Measurements from ENCODE around the gene DPH2. TPM values are rescaled to one million over a fixed set of nuclear protein-coding genes. Genes with fewer than 3 reads are reported as not detected.
A peak's percentile ranks its signal among the peaks of the same experiment; 100 is the strongest.

DPH2 gene
- total RNA-seq, 1 experiment from 2014 or later: 120 TPM

- no peak for DNase-seq (ENCODE audit: low spot score)
These were observed 27.4 kb upstream of the DPH2 start for GRCh38 chr1:43942411-43942810.

GRCh38 chr1:43944860-43945259 lies 24.9 kb upstream of the DPH2 start:
- DNase-seq (ENCODE audit: low spot score): no peak

GRCh38 chr1:43945674-43946235 lies 24.1 kb upstream of the DPH2 start:
- DNase-seq (ENCODE audit: low spot score): no peak

- DNase-seq (ENCODE audit: low spot score): peak; percentile 94
These were observed 23.4 kb upstream of the DPH2 start, which contains the start of gene IPO13 for GRCh38 chr1:43946236-43947060. TSS of gene IPO13 (plus strand) at chr1:43946950. CDS start at chr1:43947601, 651 bp downstream.

- no peak for DNase-seq (ENCODE audit: low spot score)
These were observed 22.5 kb upstream of the DPH2 start for GRCh38 chr1:43947061-43947873.

GRCh38 chr1:43947874-43948437 lies 21.9 kb upstream of the DPH2 start:
- DNase-seq (ENCODE audit: low spot score): no peak

- DNase-seq (ENCODE audit: low spot score): no peak
These were observed 20.1 kb upstream of the DPH2 start for GRCh38 chr1:43949678-43950077.

GRCh38 chr1:43951021-43951985 lies 18.5 kb upstream of the DPH2 start:
- no peak for DNase-seq (ENCODE audit: low spot score)

GRCh38 chr1:43952731-43953346 lies 17.0 kb upstream of the DPH2 start:
- DNase-seq (ENCODE audit: low spot score): no peak

- no peak for DNase-seq (ENCODE audit: low spot score)
These were observed 16.4 kb upstream of the DPH2 start for GRCh38 chr1:43953361-43953760.

GRCh38 chr1:43954036-43954435 lies 15.8 kb upstream of the DPH2 start:
- no peak for DNase-seq (ENCODE audit: low spot score)

GRCh38 chr1:43956234-43956633 lies 13.6 kb upstream of the DPH2 start:
- no peak for DNase-seq (ENCODE audit: low spot score)

GRCh38 chr1:43957407-43958040 lies 12.3 kb upstream of the DPH2 start:
- DNase-seq (ENCODE audit: low spot score): no peak

- no peak for DNase-seq (ENCODE audit: low spot score)
These were observed 11.2 kb upstream of the DPH2 start for GRCh38 chr1:43958351-43959255.

- no peak for DNase-seq (ENCODE audit: low spot score)
These were observed 9.0 kb upstream of the DPH2 start for GRCh38 chr1:43960798-43961197.

GRCh38 chr1:43961692-43962091 lies 8.1 kb upstream of the DPH2 start:
- no peak for DNase-seq (ENCODE audit: low spot score)

- no peak for DNase-seq (ENCODE audit: low spot score)
These were observed 7.5 kb upstream of the DPH2 start for GRCh38 chr1:43962324-43962723.

- no peak for DNase-seq (ENCODE audit: low spot score)
These were observed 6.8 kb upstream of the DPH2 start for GRCh38 chr1:43963006-43963405.

GRCh38 chr1:43963890-43964289 lies 5.9 kb upstream of the DPH2 start:
- no peak for DNase-seq (ENCODE audit: low spot score)

Measured in HT-29 (cell line).